Ishikawa (cell line): ENCODE measurements around the gene ANKRD24.

Experiments used
- CEBPB ChIP-seq: IDR thresholded peaks from 2 replicates; pipeline ENCODE4 v1.6.1; 2012
- CREB1 ChIP-seq: IDR thresholded peaks from 2 replicates; pipeline ENCODE4 v1.6.1; 2012; ENCODE audit warnings: low read depth
- EGR1 ChIP-seq: IDR thresholded peaks from 2 replicates; pipeline ENCODE4 v1.6.1; 2012
- EP300 ChIP-seq: IDR thresholded peaks from 2 replicates; pipeline ENCODE4 v1.6.1; 2012; ENCODE audit warnings: borderline replicate concordance
- FOXM1 ChIP-seq: IDR thresholded peaks from 2 replicates; pipeline ENCODE4 v1.6.1; 2012; ENCODE audit warnings: low read depth, borderline replicate concordance
- NFIC ChIP-seq: IDR thresholded peaks from 2 replicates; pipeline ENCODE4 v1.6.1; 2012
- RAD21 ChIP-seq: IDR thresholded peaks from 2 replicates; pipeline ENCODE4 v1.6.1; 2012; ENCODE audit warnings: low read depth
- TAF1 ChIP-seq: IDR thresholded peaks from 2 replicates; pipeline ENCODE4 v1.6.1; 2012; ENCODE audit warnings: low read depth, mild to moderate bottlenecking
- TCF12 ChIP-seq: IDR thresholded peaks from 2 replicates; pipeline ENCODE4 v1.6.1; 2012; ENCODE audit warnings: low read depth
- TEAD4 ChIP-seq: IDR thresholded peaks from 2 replicates; pipeline ENCODE4 v1.6.1; 2012
- YY1 ChIP-seq: IDR thresholded peaks from 2 replicates; pipeline ENCODE4 v1.6.1; 2012; ENCODE audit warnings: low read depth
- ZBTB7A ChIP-seq: IDR thresholded peaks from 2 replicates; pipeline ENCODE4 v1.6.1; 2012; ENCODE audit warnings: low read depth
- TF ChIP-seq, protein P1 (sequence below): IDR thresholded peaks from 2 replicates; pipeline ENCODE4 v1.6.1; 2012
- TF ChIP-seq, protein P2 (sequence below): IDR thresholded peaks from 2 replicates; pipeline ENCODE4 v1.6.1; 2012; ENCODE audit warnings: low read depth, mild to moderate bottlenecking
- TF ChIP-seq, protein P3 (sequence below): IDR thresholded peaks from 2 replicates; pipeline ENCODE4 v1.6.1; 2012

The ANKRD24 gene

DNA sequence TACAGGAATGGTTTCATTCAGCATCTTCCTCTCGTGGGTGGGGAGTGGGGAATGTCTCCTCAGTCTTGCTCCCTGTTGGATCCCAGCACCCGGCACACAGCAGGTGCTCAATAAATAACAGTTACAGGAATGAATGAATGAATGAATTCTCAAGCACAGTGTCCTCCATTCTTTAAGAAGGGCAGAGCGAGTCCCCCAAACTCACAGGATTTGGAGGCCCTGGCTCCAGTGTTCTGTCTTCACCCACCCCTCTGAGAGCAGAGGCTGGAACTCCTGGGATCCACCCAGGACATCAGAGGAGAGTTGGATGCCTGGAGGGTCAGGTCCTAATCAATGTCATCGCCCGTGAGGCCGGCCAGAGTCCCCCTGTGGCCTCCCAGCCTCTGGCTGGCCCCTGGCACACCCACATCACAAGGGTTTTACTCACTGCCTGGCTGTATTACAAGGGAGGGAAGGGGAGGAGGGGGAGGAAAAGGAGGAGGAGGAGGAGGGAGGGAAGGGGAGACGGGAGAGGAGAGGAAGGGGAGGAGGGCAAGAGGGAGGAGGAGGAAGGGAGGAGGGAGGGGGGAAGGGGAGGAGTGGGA is 37.7 kb upstream of the ANKRD24 start:
- TF ChIP-seq TEAD4 = no peak
- no peak for TF ChIP-seq EP300
- TF ChIP-seq TCF12 = no peak
- no peak for TF ChIP-seq NFIC
- no peak for TF ChIP-seq TAF1
- no peak for TF ChIP-seq EGR1
- TF ChIP-seq YY1 = no peak
- TF ChIP-seq, protein P1, sequence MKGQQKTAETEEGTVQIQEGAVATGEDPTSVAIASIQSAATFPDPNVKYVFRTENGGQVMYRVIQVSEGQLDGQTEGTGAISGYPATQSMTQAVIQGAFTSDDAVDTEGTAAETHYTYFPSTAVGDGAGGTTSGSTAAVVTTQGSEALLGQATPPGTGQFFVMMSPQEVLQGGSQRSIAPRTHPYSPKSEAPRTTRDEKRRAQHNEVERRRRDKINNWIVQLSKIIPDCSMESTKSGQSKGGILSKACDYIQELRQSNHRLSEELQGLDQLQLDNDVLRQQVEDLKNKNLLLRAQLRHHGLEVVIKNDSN = no peak
- TF ChIP-seq, protein P2, sequence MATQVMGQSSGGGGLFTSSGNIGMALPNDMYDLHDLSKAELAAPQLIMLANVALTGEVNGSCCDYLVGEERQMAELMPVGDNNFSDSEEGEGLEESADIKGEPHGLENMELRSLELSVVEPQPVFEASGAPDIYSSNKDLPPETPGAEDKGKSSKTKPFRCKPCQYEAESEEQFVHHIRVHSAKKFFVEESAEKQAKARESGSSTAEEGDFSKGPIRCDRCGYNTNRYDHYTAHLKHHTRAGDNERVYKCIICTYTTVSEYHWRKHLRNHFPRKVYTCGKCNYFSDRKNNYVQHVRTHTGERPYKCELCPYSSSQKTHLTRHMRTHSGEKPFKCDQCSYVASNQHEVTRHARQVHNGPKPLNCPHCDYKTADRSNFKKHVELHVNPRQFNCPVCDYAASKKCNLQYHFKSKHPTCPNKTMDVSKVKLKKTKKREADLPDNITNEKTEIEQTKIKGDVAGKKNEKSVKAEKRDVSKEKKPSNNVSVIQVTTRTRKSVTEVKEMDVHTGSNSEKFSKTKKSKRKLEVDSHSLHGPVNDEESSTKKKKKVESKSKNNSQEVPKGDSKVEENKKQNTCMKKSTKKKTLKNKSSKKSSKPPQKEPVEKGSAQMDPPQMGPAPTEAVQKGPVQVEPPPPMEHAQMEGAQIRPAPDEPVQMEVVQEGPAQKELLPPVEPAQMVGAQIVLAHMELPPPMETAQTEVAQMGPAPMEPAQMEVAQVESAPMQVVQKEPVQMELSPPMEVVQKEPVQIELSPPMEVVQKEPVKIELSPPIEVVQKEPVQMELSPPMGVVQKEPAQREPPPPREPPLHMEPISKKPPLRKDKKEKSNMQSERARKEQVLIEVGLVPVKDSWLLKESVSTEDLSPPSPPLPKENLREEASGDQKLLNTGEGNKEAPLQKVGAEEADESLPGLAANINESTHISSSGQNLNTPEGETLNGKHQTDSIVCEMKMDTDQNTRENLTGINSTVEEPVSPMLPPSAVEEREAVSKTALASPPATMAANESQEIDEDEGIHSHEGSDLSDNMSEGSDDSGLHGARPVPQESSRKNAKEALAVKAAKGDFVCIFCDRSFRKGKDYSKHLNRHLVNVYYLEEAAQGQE = no peak
- no peak for TF ChIP-seq ZBTB7A

DNA sequence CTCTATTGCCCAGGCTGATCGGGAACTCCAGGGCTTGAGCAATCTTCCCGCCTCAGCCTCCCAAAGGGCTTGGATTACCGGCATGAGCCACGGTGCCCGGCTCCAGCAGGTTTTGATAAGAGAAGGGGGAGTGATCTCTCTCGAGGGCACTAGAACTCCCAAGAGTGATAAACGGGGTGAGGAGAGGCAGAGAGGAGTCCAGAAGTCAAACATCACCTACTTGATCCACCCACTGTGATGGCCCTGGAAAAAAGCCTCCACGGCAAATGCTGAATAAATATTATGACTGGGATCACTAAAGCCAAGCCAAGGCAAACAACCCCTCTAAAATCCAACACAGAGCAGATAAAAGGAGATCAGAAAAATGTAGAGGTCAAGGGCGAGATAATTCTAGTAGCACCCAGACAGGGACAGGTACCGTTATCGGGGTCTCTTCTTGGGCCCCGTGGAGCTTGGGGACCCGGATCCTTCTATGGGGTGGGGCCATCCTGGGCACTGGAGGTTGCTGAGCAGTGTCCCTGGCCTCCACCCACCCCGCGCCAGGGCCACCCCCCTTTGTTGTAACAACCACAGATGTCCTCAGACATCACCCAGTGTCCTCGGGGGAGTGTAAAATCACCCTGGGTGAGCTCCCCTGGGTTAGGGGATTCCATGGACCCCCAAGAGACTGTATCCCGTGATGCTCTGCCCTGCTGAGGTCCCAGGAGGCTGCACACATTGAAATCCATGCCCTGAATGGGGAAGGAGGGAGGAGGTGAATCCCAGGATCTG is 32.8 kb upstream of the ANKRD24 start:
- TF ChIP-seq ZBTB7A (no peak), NFIC (no peak), CREB1 (no peak), RAD21 (no peak), TCF12 (no peak), EP300 (no peak), CEBPB (no peak), EGR1 (no peak), FOXM1 (no peak), TAF1 (no peak), TEAD4 (no peak), YY1 (no peak)
- TF ChIP-seq, protein P3, sequence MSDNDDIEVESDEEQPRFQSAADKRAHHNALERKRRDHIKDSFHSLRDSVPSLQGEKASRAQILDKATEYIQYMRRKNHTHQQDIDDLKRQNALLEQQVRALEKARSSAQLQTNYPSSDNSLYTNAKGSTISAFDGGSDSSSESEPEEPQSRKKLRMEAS = no peak
- TF ChIP-seq, protein P2 = no peak
- TF ChIP-seq, protein P1 = no peak

DNA sequence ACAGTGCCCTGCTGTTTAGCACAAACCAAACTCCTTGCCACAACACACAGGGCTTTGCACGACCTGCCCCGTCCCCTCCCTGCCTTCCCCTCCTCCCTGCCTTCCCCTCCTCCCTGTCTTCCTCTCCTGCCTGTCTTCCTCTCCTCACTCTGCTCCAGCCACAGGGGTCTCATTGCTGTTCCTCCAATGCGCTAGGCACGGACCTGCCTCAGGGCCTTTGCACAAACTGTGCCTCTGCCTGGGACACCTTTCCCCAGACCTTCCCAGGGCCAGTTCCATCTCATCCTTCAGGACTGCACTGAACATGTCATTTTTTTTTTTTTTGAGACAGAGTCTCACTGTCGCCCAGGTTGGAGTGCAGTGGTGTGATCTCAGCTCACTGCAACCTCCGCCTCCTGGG is 30.9 kb upstream of the ANKRD24 start:
- no peak for TF ChIP-seq YY1
- no peak for TF ChIP-seq EP300
- no peak for TF ChIP-seq CREB1
- TF ChIP-seq TCF12 = no peak
- no peak for TF ChIP-seq CEBPB
- no peak for TF ChIP-seq ZBTB7A
- TF ChIP-seq, protein P1 = no peak
- no peak for TF ChIP-seq TEAD4
- no peak for TF ChIP-seq TAF1
- TF ChIP-seq, protein P2 = no peak
- TF ChIP-seq, protein P3 = no peak
- TF ChIP-seq FOXM1 = no peak
- TF ChIP-seq EGR1 = no peak
- TF ChIP-seq NFIC = no peak
- TF ChIP-seq RAD21 = no peak
